KMS-11 (cell line): ENCODE measurements around the gene BTG1.

ENCODE experiments used
- H2AFZ ChIP-seq: fragments of 200-600 bp; sonication (generic); 2 replicates; pipeline ENCODE4 v1.6.1; 2016; ENCODE audit warnings: antibody characterized with exemption, mixed run types, low read depth
- H3K27ac ChIP-seq: fragments of 200-600 bp; sonication (generic); 2 replicates; pipeline ENCODE4 v1.6.1; 2016; ENCODE audit warnings: mild to moderate bottlenecking, mixed run types
- H3K27me3 ChIP-seq: fragments of 200-600 bp; sonication (generic); 2 replicates; pipeline ENCODE4 v1.6.1; 2017; ENCODE audit warnings: mild to moderate bottlenecking, low read depth, mixed run types, moderate library complexity; ENCODE audit not compliant: insufficient read depth
- H3K36me3 ChIP-seq: fragments of 200-600 bp; sonication (generic); 2 replicates; pipeline ENCODE4 v1.6.1; 2017; ENCODE audit warnings: mild to moderate bottlenecking, mixed run types; ENCODE audit not compliant: insufficient read depth
- H3K4me1 ChIP-seq: fragments of 200-600 bp; sonication (generic); 2 replicates; pipeline ENCODE4 v1.6.1; 2016; ENCODE audit warnings: mild to moderate bottlenecking, low read depth, mixed run types; ENCODE audit not compliant: poor library complexity, severe bottlenecking
- H3K4me2 ChIP-seq: fragments of 200-600 bp; sonication (generic); 2 replicates; pipeline ENCODE4 v1.7.0; 2016; ENCODE audit warnings: mild to moderate bottlenecking, mixed run types
- H3K4me3 ChIP-seq: fragments of 200-600 bp; sonication (generic); IDR thresholded peaks from 2 replicates; pipeline ENCODE4 v1.6.1; 2017; ENCODE audit warnings: low read depth, low read length, mixed read lengths; ENCODE audit not compliant: insufficient read depth
- H3K79me2 ChIP-seq: fragments of 200-600 bp; sonication (generic); 2 replicates; pipeline ENCODE4 v1.6.1; 2016; ENCODE audit warnings: low read depth, mixed run types; ENCODE audit not compliant: insufficient read depth
- H3K9ac ChIP-seq: fragments of 200-600 bp; sonication (generic); 2 replicates; pipeline ENCODE4 v1.6.1; 2016; ENCODE audit warnings: mild to moderate bottlenecking, mixed run types
- H4K20me1 ChIP-seq: fragments of 200-600 bp; sonication (generic); 2 replicates; pipeline ENCODE4 v1.6.1; 2016; ENCODE audit warnings: mild to moderate bottlenecking, mixed run types; ENCODE audit not compliant: insufficient read depth
- CTCF ChIP-seq: fragments of 200-600 bp; sonication (generic); conservative IDR thresholded peaks from 2 replicates; pipeline ENCODE4 v1.6.1; 2017; ENCODE audit warnings: low read depth, mild to moderate bottlenecking, antibody characterized with exemption, low read length, moderate library complexity, mixed read lengths

The BTG1 gene

GRCh38 chr12:92151916-92152315, 6.3 kb upstream of the BTG1 start:
- no peak overlapping the region for H3K27ac ChIP-seq
- peaks cover 11% of the 10 kb centered on the region for H3K4me1 ChIP-seq
- no peak overlapping the region for H3K4me3 ChIP-seq
- H2AFZ ChIP-seq = no peak overlapping the region
- H4K20me1 ChIP-seq = no peaks in the 10 kb centered on the region
- no peaks in the 10 kb centered on the region for H3K36me3 ChIP-seq
- H3K9ac ChIP-seq = no peak overlapping the region
- no peak for TF ChIP-seq CTCF
- H3K27me3 ChIP-seq = no peaks in the 10 kb centered on the region
- H3K4me2 ChIP-seq = no peak overlapping the region
- H3K79me2 ChIP-seq = no peaks in the 10 kb centered on the region

- H4K20me1 ChIP-seq = no peaks in the 10 kb centered on the region
- H3K4me1 ChIP-seq = peaks cover 12% of the 10 kb centered on the region
- H3K27ac ChIP-seq = no peak overlapping the region
- H3K4me3 ChIP-seq = no peak overlapping the region
- no peak overlapping the region for H3K9ac ChIP-seq
- no peaks in the 10 kb centered on the region for H3K36me3 ChIP-seq
- TF ChIP-seq CTCF = no peak
- H3K27me3 ChIP-seq = no peaks in the 10 kb centered on the region
- H3K4me2 ChIP-seq = no peak overlapping the region
- no peak overlapping the region for H2AFZ ChIP-seq
- H3K79me2 ChIP-seq = peaks cover 9% of the 10 kb centered on the region
These were observed 3.9 kb upstream of the BTG1 start for GRCh38 chr12:92149563-92149962.

GRCh38 chr12:92147491-92147890, 1.8 kb upstream of the BTG1 start:
- no peak overlapping the region; the same call in 1 of the 2 replicates for H3K27ac ChIP-seq
- no peak overlapping the region; the same call in 1 of the 2 replicates for H3K9ac ChIP-seq
- peak overlapping the region; percentile 78 for H3K4me2 ChIP-seq
- H3K79me2 ChIP-seq = peaks cover 27% of the 10 kb centered on the region
- no peaks in the 10 kb centered on the region for H3K27me3 ChIP-seq
- no peaks in the 10 kb centered on the region for H3K36me3 ChIP-seq
- no peak overlapping the region for H3K4me3 ChIP-seq
- no peaks in the 10 kb centered on the region for H4K20me1 ChIP-seq
- H2AFZ ChIP-seq = no peak overlapping the region; the same call in 1 of the 2 replicates
- H3K4me1 ChIP-seq = peaks cover 26% of the 10 kb centered on the region
- TF ChIP-seq CTCF = no peak

GRCh38 chr12:92146497-92147224, 1.0 kb upstream of the BTG1 start:
- peaks cover 35% of the 10 kb centered on the region for H3K79me2 ChIP-seq
- H4K20me1 ChIP-seq = no peaks in the 10 kb centered on the region
- peak overlapping the region; percentile 91 for H2AFZ ChIP-seq

More at GRCh38 chr12:92146497-92147224, 1.0 kb upstream of the BTG1 start:
- H3K27me3 ChIP-seq = no peaks in the 10 kb centered on the region
- H3K4me2 ChIP-seq = peak overlapping the region; percentile 78
- peak overlapping the region; percentile 72 for H3K9ac ChIP-seq
- no peak for TF ChIP-seq CTCF
- no peak overlapping the region for H3K4me3 ChIP-seq
- no peaks in the 10 kb centered on the region for H3K36me3 ChIP-seq
- peaks cover 34% of the 10 kb centered on the region for H3K4me1 ChIP-seq
- peak overlapping the region; percentile 71 for H3K27ac ChIP-seq
